ENCODE data around the gene APOA4.
A peak's percentile ranks its signal among the peaks of the same experiment; 100 is the strongest.
"Not testable (repeated sequence)": the region's sequence is repeated elsewhere in the genome, so short reads cannot be mapped to it uniquely, and the experiment has no call there.

APOA4 gene

GRCh38 chr11:116849060-116849459 lies 26.0 kb upstream of the APOA4 start:
- no peak for DNase-seq (ENCODE audit: low read depth in 2 of 2)

- DNase-seq (ENCODE audit: low read depth in 2 of 2): no peak
These were observed 24.5 kb upstream of the APOA4 start for GRCh38 chr11:116847612-116848011.

- no peak for DNase-seq (ENCODE audit: low read depth in 2 of 2)
These were observed 21.6 kb upstream of the APOA4 start for GRCh38 chr11:116844722-116845121.

- DNase-seq (ENCODE audit: low read depth in 2 of 2): no peak
These were observed 20.6 kb upstream of the APOA4 start for GRCh38 chr11:116843661-116844060.

GRCh38 chr11:116842909-116843308 lies 19.8 kb upstream of the APOA4 start:
- no peak for DNase-seq (ENCODE audit: low read depth in 2 of 2)

GRCh38 chr11:116842117-116842516 lies 19.0 kb upstream of the APOA4 start:
- no peak for DNase-seq (ENCODE audit: low read depth in 2 of 2)

- DNase-seq (ENCODE audit: low read depth in 2 of 2): no peak
These were observed 17.7 kb upstream of the APOA4 start for GRCh38 chr11:116840746-116841296.

- DNase-seq (ENCODE audit: low read depth in 2 of 2): no peak
These were observed 17.2 kb upstream of the APOA4 start for GRCh38 chr11:116840224-116840745.

GRCh38 chr11:116838321-116839084 lies 15.4 kb upstream of the APOA4 start:
- DNase-seq (ENCODE audit: low read depth in 2 of 2): no peak

- no peak for DNase-seq (ENCODE audit: low read depth in 2 of 2)
These were observed 14.4 kb upstream of the APOA4 start, which contains the start of gene APOA1 for GRCh38 chr11:116837231-116838091. TSS of gene APOA1 (minus strand) at chr11:116837622. CDS start at chr11:116837387, 235 bp downstream.

GRCh38 chr11:116836632-116836991 lies 13.5 kb upstream of the APOA4 start:
- no peak for DNase-seq (ENCODE audit: low read depth in 2 of 2)

GRCh38 chr11:116835791-116836631 lies 12.9 kb upstream of the APOA4 start:
- peak; percentile 76 to 80 for DNase-seq (ENCODE audit: low read depth in 2 of 2)

- no peak for DNase-seq (ENCODE audit: low read depth in 2 of 2)
These were observed 12.1 kb upstream of the APOA4 start for GRCh38 chr11:116835042-116835772.

GRCh38 chr11:116834535-116835041 lies 11.5 kb upstream of the APOA4 start:
- DNase-seq (ENCODE audit: low read depth in 2 of 2): not testable (repeated sequence)

GRCh38 chr11:116833816-116834534 lies 10.9 kb upstream of the APOA4 start:
- no peak for DNase-seq (ENCODE audit: low read depth in 2 of 2)

GRCh38 chr11:116833491-116833815 lies 10.3 kb upstream of the APOA4 start:
- DNase-seq (ENCODE audit: low read depth in 2 of 2): no peak

- no peak for DNase-seq (ENCODE audit: low read depth in 2 of 2)
These were observed 9.5 kb upstream of the APOA4 start for GRCh38 chr11:116832350-116833290.

GRCh38 chr11:116831790-116832349 lies 8.8 kb upstream of the APOA4 start:
- no peak for DNase-seq (ENCODE audit: low read depth in 2 of 2)

Measured in stimulated activated CD8-positive, alpha-beta memory T cell treated with anti-CD3 and anti-CD28 coated beads, Interleukin-2, amount 100 ng/mL, for 48 hours (primary cell).